HL-60 (cell line): ENCODE data around the gene PIAS4.

Experiments
- POLR2AphosphoS5 ChIP-seq: IDR thresholded peaks from 2 replicates; pipeline ENCODE4 v1.6.1; 2012; ENCODE audit warnings: low read depth
- TF ChIP-seq, protein P1 (sequence below): IDR thresholded peaks from one replicate; pipeline ENCODE4 v1.5.1; 2011; ENCODE audit warnings: low read length, control low read depth, inconsistent platforms; ENCODE audit not compliant: insufficient read depth

DNA sequence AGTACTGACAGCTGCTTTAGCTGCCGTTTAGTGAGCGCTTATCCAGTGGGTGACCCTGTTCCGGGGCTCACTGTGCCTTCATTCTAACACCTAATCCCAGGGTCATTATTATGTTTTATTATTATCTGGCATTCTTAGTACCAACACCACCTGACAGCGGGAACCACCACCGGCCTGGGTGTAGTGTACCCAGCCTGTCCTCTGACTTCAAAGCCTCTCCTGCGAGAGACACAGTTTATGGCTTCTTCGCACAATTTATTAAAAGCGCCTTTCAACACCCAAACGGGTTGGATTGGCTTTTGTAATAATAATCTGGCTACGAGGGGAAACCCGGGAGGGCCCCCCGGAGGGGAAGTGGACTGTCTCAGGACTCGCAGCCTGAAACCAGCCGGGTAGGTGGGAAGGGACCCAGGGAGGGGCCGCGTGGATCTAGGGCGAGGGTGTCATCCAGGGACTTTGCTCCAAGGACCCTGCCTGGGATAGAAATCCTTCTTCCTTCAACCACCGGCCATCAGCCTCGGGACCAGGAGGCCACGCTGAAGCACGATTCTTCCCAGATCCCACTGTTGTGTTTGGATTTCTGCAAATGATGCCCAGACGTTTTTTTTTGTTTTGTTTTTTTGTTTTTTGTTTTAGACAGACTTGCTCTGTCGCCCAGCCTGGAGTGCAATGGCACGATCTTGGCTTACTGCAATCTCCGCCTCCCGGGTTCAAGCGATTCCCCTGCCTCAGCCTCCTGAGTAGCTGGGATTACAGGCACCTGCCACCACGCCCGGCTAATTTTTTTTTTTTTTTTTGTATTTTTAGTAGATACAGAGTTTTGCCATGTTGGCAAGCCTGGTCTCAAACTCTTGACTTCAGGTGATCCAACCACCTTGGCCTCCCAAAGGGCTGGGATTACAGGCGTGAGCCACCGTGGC is 60.8 kb downstream of the PIAS4 start:
- TF ChIP-seq, protein P1, sequence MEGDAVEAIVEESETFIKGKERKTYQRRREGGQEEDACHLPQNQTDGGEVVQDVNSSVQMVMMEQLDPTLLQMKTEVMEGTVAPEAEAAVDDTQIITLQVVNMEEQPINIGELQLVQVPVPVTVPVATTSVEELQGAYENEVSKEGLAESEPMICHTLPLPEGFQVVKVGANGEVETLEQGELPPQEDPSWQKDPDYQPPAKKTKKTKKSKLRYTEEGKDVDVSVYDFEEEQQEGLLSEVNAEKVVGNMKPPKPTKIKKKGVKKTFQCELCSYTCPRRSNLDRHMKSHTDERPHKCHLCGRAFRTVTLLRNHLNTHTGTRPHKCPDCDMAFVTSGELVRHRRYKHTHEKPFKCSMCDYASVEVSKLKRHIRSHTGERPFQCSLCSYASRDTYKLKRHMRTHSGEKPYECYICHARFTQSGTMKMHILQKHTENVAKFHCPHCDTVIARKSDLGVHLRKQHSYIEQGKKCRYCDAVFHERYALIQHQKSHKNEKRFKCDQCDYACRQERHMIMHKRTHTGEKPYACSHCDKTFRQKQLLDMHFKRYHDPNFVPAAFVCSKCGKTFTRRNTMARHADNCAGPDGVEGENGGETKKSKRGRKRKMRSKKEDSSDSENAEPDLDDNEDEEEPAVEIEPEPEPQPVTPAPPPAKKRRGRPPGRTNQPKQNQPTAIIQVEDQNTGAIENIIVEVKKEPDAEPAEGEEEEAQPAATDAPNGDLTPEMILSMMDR: no peak
- no peak for TF ChIP-seq POLR2AphosphoS5
